Ramos (cell line): Measurements from ENCODE around the gene DYNLT2B.
"Not testable (repeated sequence)": the region's sequence is repeated elsewhere in the genome, so short reads cannot be mapped to it uniquely, and the experiment has no call there.

Source experiments
- in situ Hi-C: fragments of 300-500 bp; cut with MboI; formaldehyde crosslinking; loops from one replicate; pipeline ENCODE4 v1.14.3; 2022; ENCODE audit warnings: low sequenced_read_pairs; ENCODE audit not compliant: unreplicated experiment

The DYNLT2B gene

DNA sequence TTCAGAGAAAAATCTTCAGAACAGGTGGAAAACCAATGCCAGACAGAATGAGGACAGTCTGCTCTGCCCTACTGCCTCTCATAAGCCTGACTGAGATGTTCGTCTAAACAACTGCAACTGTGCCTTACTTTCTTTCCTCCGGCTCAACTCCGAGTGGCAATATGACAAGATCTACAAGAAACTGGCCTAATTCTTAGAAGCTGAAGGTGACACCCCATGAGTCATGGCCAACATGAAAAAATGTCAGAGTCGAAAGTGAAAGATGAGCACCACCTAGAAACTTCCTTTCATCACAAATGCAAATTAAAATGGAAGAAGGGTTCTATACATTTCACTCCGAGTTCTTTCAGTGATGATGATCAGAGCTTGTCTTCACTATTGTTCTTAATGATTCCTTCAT, 43.5 kb downstream of the DYNLT2B start:
- in situ Hi-C loops, result no loop called here

DNA sequence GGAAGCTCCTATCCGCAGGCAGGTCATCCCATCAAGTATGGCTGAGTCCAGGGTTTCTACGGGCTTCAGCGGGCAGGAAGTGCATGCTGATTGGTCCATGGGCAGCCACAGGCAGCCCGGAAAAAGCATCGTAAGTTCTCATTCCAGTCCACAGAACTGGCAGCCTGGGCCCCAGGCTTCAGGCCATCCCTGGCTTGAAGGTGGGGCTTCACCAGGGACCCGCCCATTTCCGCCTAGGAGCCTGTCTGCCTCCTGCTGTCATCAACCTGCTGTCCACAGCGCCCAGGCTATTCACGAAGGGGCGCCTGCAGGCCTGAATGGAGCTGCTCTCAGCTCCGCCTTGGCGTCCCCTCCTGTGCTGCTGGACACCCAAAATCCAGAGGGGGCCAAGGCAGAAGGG, 44.4 kb downstream of the DYNLT2B start:
- in situ Hi-C loops, result no loop called here

DNA sequence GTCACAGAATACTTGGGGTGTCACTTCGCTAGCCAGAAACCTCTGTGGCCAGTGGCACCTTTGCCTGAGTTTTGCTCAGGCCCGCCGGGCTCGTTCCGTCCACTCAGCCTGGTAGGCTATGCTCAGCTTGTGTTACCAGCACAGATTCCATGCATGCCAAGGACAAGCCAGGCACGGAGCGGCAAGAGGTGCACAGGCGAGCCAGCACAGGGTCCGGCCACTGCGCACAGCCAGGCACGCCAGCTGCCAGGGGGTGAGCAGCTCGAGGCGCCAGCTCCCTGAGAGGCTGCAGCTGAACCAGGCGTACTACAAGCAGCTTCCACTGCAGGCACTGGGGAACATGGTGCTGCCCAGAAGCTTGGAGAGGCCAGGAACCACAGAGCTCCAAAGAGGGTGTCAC, 45.2 kb downstream of the DYNLT2B start:
- in situ Hi-C loops, result no loop called here

GRCh38 chr3:196270499-196270898, 47.5 kb downstream of the DYNLT2B start:
- in situ Hi-C loops, result no loop called here

DNA sequence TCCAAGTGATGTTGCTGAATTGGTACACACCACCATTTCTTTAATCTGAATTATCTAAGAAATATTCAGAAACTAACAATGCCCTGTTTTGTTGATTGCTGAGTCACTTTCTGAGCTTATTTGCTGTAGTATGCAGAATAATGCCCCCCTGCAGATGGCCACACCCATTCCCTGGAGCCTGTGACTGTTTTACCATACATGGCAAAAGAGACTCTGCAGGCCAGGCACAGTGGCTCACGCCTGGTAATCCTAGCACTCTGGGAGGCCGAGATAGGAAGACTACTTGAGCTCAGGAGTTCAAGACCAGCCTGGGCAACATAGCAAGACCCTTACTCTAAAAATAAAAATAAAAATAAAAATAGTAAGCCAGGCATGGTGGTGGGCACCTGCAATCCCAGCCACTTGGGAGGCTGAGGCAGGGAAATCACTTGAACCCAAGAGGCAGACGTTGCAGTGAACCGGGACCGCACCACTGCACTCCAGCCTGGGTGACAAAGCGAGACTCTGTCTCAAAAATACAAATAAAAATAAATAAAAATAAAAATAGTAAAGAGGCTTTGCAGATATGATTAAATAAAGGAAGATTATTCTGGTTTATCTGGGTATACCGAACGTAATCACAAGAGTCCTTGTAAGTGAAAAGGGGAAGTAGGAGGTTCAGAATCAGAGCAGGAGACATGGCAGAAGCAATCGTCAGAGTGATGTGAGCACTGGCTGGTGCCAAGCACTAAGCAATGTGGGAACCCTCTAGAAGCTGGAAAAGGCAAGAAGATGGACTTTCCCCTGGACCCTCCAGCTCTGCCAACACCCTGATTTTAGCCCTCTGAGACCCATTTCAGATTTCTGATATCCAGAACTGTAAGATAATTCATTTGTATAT, 49.5 kb downstream of the DYNLT2B start:
- in situ Hi-C loops, result no loop called here

DNA sequence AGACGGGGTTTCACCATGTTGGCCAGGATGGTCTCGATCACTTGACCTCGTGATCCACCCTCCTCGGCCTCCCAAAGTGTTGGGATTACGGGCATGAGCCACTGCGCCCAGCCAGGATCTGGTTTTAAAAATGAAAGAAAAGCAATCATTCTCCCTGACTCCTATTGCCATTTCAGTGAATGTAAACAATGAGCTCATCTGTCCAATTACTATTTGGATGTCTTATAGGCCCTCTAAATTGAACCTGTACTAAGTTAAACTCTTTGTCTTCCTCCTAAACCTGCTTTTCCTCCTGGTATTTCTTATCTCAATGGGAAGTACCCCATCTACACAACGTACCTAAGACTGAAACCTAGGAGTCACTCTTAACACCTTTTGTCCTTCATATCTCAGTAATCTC, 54.2 kb downstream of the DYNLT2B start:
- in situ Hi-C loops, result no loop called here

- in situ Hi-C loops, result no loop called here
Observed at GRCh38 chr3:196260784-196261183, 57.3 kb downstream of the DYNLT2B start.

DNA sequence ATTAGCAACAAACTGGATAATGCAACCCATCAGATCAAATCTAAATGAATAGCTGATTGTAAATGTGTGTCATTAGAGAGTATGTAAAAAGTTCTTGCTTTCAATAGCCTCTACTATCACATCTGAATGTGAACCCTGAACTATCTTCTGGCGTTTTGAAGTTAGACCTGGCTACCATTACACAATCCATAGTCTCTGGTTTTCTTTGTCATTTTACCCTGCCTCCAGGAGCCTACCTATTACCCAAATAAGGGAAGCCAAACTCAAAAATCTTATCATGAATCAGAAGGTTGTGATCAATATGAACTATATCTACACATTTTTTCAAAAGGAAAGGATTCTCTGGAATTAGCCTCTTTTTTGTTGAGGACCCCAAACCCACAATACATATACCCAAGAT, 62.3 kb downstream of the DYNLT2B start:
- in situ Hi-C loops, result loop anchor here (5.0 kb wide), 1 partner anchor 267 kb away; no protein-coding TSS in a partner anchor

DNA sequence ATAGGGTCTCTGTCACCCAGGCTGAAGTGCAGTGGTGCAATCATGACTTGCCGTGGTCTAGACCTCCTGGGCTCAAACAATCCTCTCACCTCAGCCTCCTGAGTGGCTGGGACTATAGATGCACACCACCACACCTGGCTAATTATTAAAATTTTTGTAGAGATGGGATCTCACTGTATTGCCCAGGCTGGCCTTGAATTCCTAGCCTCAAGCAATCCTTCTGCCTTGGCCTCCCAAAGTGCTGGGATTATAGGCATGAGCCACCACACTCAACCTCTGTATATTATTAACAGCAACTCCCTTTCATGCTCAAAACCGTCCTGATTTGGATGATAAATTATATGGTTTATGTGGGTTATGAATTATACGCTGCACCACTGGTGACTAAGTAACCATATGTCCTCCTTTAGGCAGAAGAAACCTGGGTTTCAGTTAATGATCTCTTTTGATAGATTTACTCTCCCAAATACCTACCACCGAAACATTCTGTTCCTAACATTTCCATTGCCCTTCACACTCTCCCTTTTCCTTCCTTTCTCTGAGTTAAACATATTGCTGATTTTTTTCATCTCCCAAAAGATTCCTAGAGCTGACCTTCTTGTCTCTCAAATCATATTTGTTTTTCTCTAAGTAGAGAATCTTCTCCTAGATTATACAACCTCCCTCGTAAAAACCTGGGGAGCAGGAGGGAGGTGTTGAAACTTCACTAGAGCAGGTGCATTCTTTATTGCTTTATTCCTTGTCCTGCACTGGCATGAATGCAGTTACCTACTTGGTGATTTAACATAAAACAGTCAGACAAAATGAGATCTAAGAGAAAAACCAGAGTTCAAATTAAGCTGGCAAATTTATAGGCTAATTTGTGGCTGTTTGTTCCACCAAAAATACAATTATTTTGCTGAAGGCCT, 63.4 kb downstream of the DYNLT2B start:
- in situ Hi-C loops, result loop anchor here (5.0 kb wide), 1 partner anchor 268 kb away; no protein-coding TSS in a partner anchor

GRCh38 chr3:196251918-196252317, 66.1 kb downstream of the DYNLT2B start:
- in situ Hi-C loops, result no loop called here

DNA sequence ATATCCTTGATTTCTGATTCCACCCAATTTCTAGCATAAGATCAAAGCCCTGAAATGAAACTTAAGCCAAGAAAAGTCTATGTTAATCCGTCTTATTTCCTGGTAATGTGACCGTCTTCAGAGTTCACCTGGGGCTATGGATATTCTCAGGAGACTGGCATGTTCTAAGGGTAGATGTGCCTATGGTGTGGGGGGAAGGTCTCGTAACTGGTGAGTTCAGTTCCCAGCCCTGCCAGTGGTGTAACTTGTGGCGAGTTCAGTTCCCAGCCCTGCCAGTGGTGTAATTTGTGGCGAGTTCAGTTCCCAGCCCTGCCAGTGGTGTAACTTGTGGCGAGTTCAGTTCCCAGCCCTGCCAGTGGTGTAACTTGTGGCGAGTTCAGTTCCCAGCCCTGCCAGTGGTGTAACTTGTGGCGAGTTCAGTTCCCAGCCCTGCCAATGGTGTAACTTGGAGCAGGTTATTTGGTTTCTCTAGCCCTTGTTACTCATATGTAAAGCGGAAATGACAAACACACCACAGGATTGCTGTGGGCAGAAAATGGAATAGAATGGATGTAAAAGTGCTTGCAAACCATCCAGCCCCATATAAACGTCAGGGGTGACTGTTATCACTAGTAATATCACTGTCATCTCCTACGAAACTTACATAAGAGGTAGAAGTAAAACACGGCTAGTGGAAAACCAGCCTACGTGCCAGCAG, 71.3 kb downstream of the DYNLT2B start:
- in situ Hi-C loops, result no loop called here

GRCh38 chr3:196244166-196244565, 73.9 kb downstream of the DYNLT2B start:
- in situ Hi-C loops, result not testable (repeated sequence)

- in situ Hi-C loops, result no loop called here
Observed at GRCh38 chr3:196241704-196242103, 76.3 kb downstream of the DYNLT2B start.
